H9 (cell line): ENCODE data around the gene MEPCE. TPM values are rescaled to one million over a fixed set of nuclear protein-coding genes. Genes with fewer than 3 reads are reported as not detected.

ENCODE experiments used
- DNase-seq: peaks from one replicate; pipeline ENCODE4 v3.0.0-alpha.2; 2017
- H2AFZ ChIP-seq: one replicate; pipeline ENCODE4 v1.6.1; 2013; ENCODE audit warnings: mild to moderate bottlenecking, low read length, control low read depth, moderate library complexity
- H2AK5ac ChIP-seq: 2 replicates; pipeline ENCODE4 v1.6.1; 2013; ENCODE audit warnings: low read length, control low read depth, mixed read lengths; ENCODE audit not compliant: insufficient read length
- H2BK120ac ChIP-seq: one replicate; pipeline ENCODE4 v1.6.1; 2013; ENCODE audit warnings: low read depth, mild to moderate bottlenecking, low read length, control low read depth, inconsistent platforms; ENCODE audit not compliant: poor library complexity, severe bottlenecking
- H2BK12ac ChIP-seq: 2 replicates; pipeline ENCODE4 v1.6.1; 2013; ENCODE audit warnings: low read length, control low read depth, mixed read lengths, low read depth; ENCODE audit not compliant: insufficient read length
- H2BK15ac ChIP-seq: 2 replicates; pipeline ENCODE4 v1.6.1; 2013; ENCODE audit warnings: low read depth, low read length, control low read depth
- H2BK20ac ChIP-seq: one replicate; pipeline ENCODE4 v1.6.1; 2013; ENCODE audit warnings: low read depth, mild to moderate bottlenecking, low read length, control low read depth, inconsistent platforms; ENCODE audit not compliant: poor library complexity, severe bottlenecking
- H2BK5ac ChIP-seq: 2 replicates; pipeline ENCODE4 v1.6.1; 2013; ENCODE audit warnings: low read length, control low read depth, mixed read lengths; ENCODE audit not compliant: insufficient read length
- H3K14ac ChIP-seq: 2 replicates; pipeline ENCODE4 v1.6.1; 2013; ENCODE audit warnings: low read length, control low read depth; ENCODE audit not compliant: insufficient read depth
- H3K18ac ChIP-seq: 2 replicates; pipeline ENCODE4 v1.6.1; 2013; ENCODE audit warnings: low read depth, mild to moderate bottlenecking, mixed read lengths, low read length, control low read depth; ENCODE audit not compliant: insufficient read length
- H3K23ac ChIP-seq: 2 replicates; pipeline ENCODE4 v1.6.1; 2013; ENCODE audit warnings: low read length, control low read depth, mixed read lengths, low read depth; ENCODE audit not compliant: insufficient read length
- H3K23me2 ChIP-seq: 2 replicates; pipeline ENCODE4 v1.6.1; 2013; ENCODE audit warnings: low read depth, mild to moderate bottlenecking, mixed read lengths, low read length, control low read depth; ENCODE audit not compliant: insufficient read length, poor library complexity, severe bottlenecking
- H3K27ac ChIP-seq: 2 replicates; pipeline ENCODE4 v1.5.1; 2013; ENCODE audit warnings: low read length, control low read depth, mixed read lengths, low read depth; ENCODE audit not compliant: insufficient read length
- H3K27me3 ChIP-seq: 2 replicates; pipeline ENCODE4 v1.6.1; 2013; ENCODE audit warnings: low read length, control low read depth, inconsistent platforms; ENCODE audit not compliant: insufficient read depth
- H3K4ac ChIP-seq: 2 replicates; pipeline ENCODE4 v1.6.1; 2013; ENCODE audit warnings: low read depth, mild to moderate bottlenecking, control low read depth, inconsistent platforms, low read length, moderate library complexity
- H3K4me1 ChIP-seq: 2 replicates; pipeline ENCODE4 v1.6.1; 2013; ENCODE audit warnings: low read length, control low read depth, inconsistent platforms; ENCODE audit not compliant: insufficient read depth
- H3K4me2 ChIP-seq: 2 replicates; pipeline ENCODE4 v1.6.1; 2013; ENCODE audit warnings: low read length, control low read depth, mixed read lengths; ENCODE audit not compliant: insufficient read length, insufficient read depth
- H3K56ac ChIP-seq: 2 replicates; pipeline ENCODE4 v1.6.1; 2013; ENCODE audit warnings: low read depth, mild to moderate bottlenecking, mixed read lengths, low read length, control low read depth; ENCODE audit not compliant: insufficient read length
- H3K79me1 ChIP-seq: 2 replicates; pipeline ENCODE4 v1.6.1; 2013; ENCODE audit warnings: low read depth, mild to moderate bottlenecking, moderate library complexity, low read length, control low read depth, inconsistent platforms; ENCODE audit not compliant: insufficient read depth, poor library complexity, severe bottlenecking
- H3K79me2 ChIP-seq: 2 replicates; pipeline ENCODE4 v1.6.1; 2013; ENCODE audit warnings: low read length, control low read depth, inconsistent platforms; ENCODE audit not compliant: insufficient read depth
- H3K9ac ChIP-seq: 2 replicates; pipeline ENCODE4 v1.6.1; 2013; ENCODE audit warnings: low read length, control low read depth, mixed read lengths; ENCODE audit not compliant: insufficient read length; ENCODE audit errors: extremely low read depth
- H3K9me3 ChIP-seq: one replicate; pipeline ENCODE4 v1.6.1; 2013; ENCODE audit warnings: low read depth, low read length, inconsistent platforms; ENCODE audit not compliant: control insufficient read depth
- H3T11ph ChIP-seq: one replicate; pipeline ENCODE4 v1.6.1; 2013; ENCODE audit warnings: mild to moderate bottlenecking, low read length, control low read depth, inconsistent platforms
- H4K20me1 ChIP-seq: one replicate; pipeline ENCODE4 v1.6.1; 2013; ENCODE audit not compliant: control insufficient read depth, insufficient read length, insufficient read depth
- H4K5ac ChIP-seq: 2 replicates; pipeline ENCODE4 v1.6.1; 2013; ENCODE audit warnings: low read depth, mild to moderate bottlenecking, mixed read lengths, low read length, control low read depth; ENCODE audit not compliant: insufficient read length
- H4K8ac ChIP-seq: replicated peaks from 2 replicates; pipeline ENCODE4 v1.6.1; 2013; ENCODE audit warnings: low read length, control low read depth, mixed read lengths, low read depth; ENCODE audit not compliant: insufficient read length
- H4K91ac ChIP-seq: 2 replicates; pipeline ENCODE4 v1.6.1; 2013; ENCODE audit warnings: low read depth, mild to moderate bottlenecking, moderate library complexity, mixed read lengths, low read length, control low read depth; ENCODE audit not compliant: insufficient read length
- H3K27ac Mint-ChIP-seq, 3 experiments: 2 replicates in 2 of 3; 3 replicates in 1 of 3; pipeline ENCODE4 v1.8.0; 2020 to 2021; ENCODE audit warnings: mixed read lengths in 3 of 3, mild to moderate bottlenecking in 1 of 3, moderate library complexity in 1 of 3
- H3K27me3 Mint-ChIP-seq: 2 replicates; pipeline ENCODE4 v1.8.0; 2021; ENCODE audit warnings: low read depth, mild to moderate bottlenecking, moderate library complexity, mixed read lengths
- H3K36me3 Mint-ChIP-seq, 3 experiments: 2 replicates in 2 of 3; 3 replicates in 1 of 3; pipeline ENCODE4 v1.8.0; 2020 to 2021; ENCODE audit warnings: low read depth in 3 of 3, mixed read lengths in 3 of 3; ENCODE audit not compliant: insufficient read depth in 1 of 3
- H3K4me1 Mint-ChIP-seq, 2 experiments: 2 replicates each; pipeline ENCODE4 v1.8.0; 2020; ENCODE audit warnings: mixed read lengths in 2 of 2
- H3K4me3 Mint-ChIP-seq, 2 experiments: 2 replicates in 1 of 2; 3 replicates in 1 of 2; pipeline ENCODE4 v1.8.0; 2020 to 2021; ENCODE audit warnings: mild to moderate bottlenecking in 2 of 2, mixed read lengths in 2 of 2, moderate library complexity in 1 of 2
- H3K9me3 Mint-ChIP-seq, 2 experiments: 2 replicates in 1 of 2; 3 replicates in 1 of 2; pipeline ENCODE4 v1.8.0; 2020; ENCODE audit warnings: mild to moderate bottlenecking in 2 of 2, mixed read lengths in 2 of 2, moderate library complexity in 1 of 2
- CTCF ChIP-seq: fragments of 200-600 bp; sonication (generic); conservative IDR thresholded peaks from 3 replicates; pipeline ENCODE4 v1.8.0; 2021; ENCODE audit warnings: antibody characterized with exemption, mild to moderate bottlenecking
- WGBS: extraction: QIAGEN DNeasy Blood & Tissue Kit; methylation state at CpG from one replicate; pipeline ENCODE4 v1.1.7; 2013; ENCODE audit warnings: missing lambda C conversion rate, low lambda C conversion rate, mixed read lengths; ENCODE audit not compliant: insufficient read length; ENCODE audit errors: extremely low coverage; 5-methylcytosine and 5-hydroxymethylcytosine counted together
- total RNA-seq: library from RNA; stranded (reverse); gene quantifications from 2 replicates; pipeline ENCODE4 v1.2.1, GENCODE V29; 2021

MEPCE gene
- total RNA-seq, 1 experiment from 2014 or later, result 68.0 TPM

- H3K4ac ChIP-seq, result no peak overlapping the region
- H4K5ac ChIP-seq, result no peak overlapping the region
- no peak overlapping the region for H3K9ac ChIP-seq
- no peaks in the 10 kb centered on the region for H3K27me3 ChIP-seq
- H4K91ac ChIP-seq, result no peak overlapping the region
- H2BK5ac ChIP-seq, result no peak overlapping the region
- H3K79me2 ChIP-seq, result no peaks in the 10 kb centered on the region
- H3K56ac ChIP-seq, result no peak overlapping the region
- no peak for DNase-seq
- WGBS, result no CpG with 5 or more reads among the region's 1 CpG
- no peaks in the 10 kb centered on the region for H3K23me2 ChIP-seq
- Mint-ChIP-seq H3K4me3 (no peak overlapping the region), H3K27ac (no peak overlapping the region), H3K4me1 (peaks cover 0 to under 1% of the 10 kb centered on the region in 2 experiments; a peak in 2 of 4 replicates), H3K9me3 (peaks cover 4 to 14% of the 10 kb centered on the region in 2 experiments; a peak in 3 of 5 replicates), H3K36me3 (peaks cover 0 to 4% (median 3%) of the 10 kb centered on the region in 3 experiments; a peak in 4 of 7 replicates), H3K27me3 (peaks cover 25% of the 10 kb centered on the region)
- no peak for TF ChIP-seq CTCF
- H3K14ac ChIP-seq, result no peak overlapping the region
- no peaks in the 10 kb centered on the region for H3K4me1 ChIP-seq
- H3K9me3 ChIP-seq, result no peaks in the 10 kb centered on the region
- no peaks in the 10 kb centered on the region for H4K20me1 ChIP-seq
- H2BK20ac ChIP-seq, result no peak overlapping the region
- H4K8ac ChIP-seq, result no peak overlapping the region
- H3K18ac ChIP-seq, result no peak overlapping the region
- H3T11ph ChIP-seq, result no peak overlapping the region
- H3K4me2 ChIP-seq, result no peak overlapping the region
- no peak overlapping the region for H3K23ac ChIP-seq
- no peaks in the 10 kb centered on the region for H3K79me1 ChIP-seq
- no peak overlapping the region for H2AFZ ChIP-seq
- H3K27ac ChIP-seq, result no peak overlapping the region
- no peak overlapping the region for H2BK120ac ChIP-seq
- H2AK5ac ChIP-seq, result no peak overlapping the region
- no peak overlapping the region for H2BK15ac ChIP-seq
- no peak overlapping the region for H2BK12ac ChIP-seq
These were observed 4.3 kb upstream of the MEPCE start for GRCh38 chr7:100425347-100425746.
